ENCODE measurements around the gene GRK5.
"Not testable (repeated sequence)": the region's sequence is repeated elsewhere in the genome, so short reads cannot be mapped to it uniquely, and the experiment has no call there.

The GRK5 gene

GRCh38 chr10:119221201-119221600, 13.8 kb downstream of the GRK5 start:
- no peak overlapping the region for H3K4me3 ChIP-seq (replicated peaks; ENCODE audit: low read depth, low read length)
- DNase-seq (ENCODE audit: extremely low read depth, low read depth), result no peak
- no peak for TF ChIP-seq CTCF (IDR thresholded peaks at IDR 0.05; ENCODE audit: low read depth, low read length, missing control alignments)

- TF ChIP-seq CTCF (IDR thresholded peaks at IDR 0.05; ENCODE audit: low read depth, low read length, missing control alignments), result no peak
- no peak overlapping the region for H3K4me3 ChIP-seq (replicated peaks; ENCODE audit: low read depth, low read length)
- no peak for DNase-seq (ENCODE audit: extremely low read depth, low read depth)
These were observed 14.3 kb downstream of the GRK5 start for GRCh38 chr10:119221666-119222065.

- TF ChIP-seq CTCF (IDR thresholded peaks at IDR 0.05; ENCODE audit: low read depth, low read length, missing control alignments), result no peak
- no peak overlapping the region for H3K4me3 ChIP-seq (replicated peaks; ENCODE audit: low read depth, low read length)
- no peak for DNase-seq (ENCODE audit: extremely low read depth, low read depth)
These were observed 15.2 kb downstream of the GRK5 start for GRCh38 chr10:119222537-119222936.

- TF ChIP-seq CTCF (IDR thresholded peaks at IDR 0.05; ENCODE audit: low read depth, low read length, missing control alignments), result no peak
- DNase-seq (ENCODE audit: extremely low read depth, low read depth), result no peak
- H3K4me3 ChIP-seq (replicated peaks; ENCODE audit: low read depth, low read length), result no peak overlapping the region
These were observed 15.6 kb downstream of the GRK5 start for GRCh38 chr10:119222966-119223386.

GRCh38 chr10:119225083-119225658, 17.8 kb downstream of the GRK5 start:
- no peak overlapping the region for H3K4me3 ChIP-seq (replicated peaks; ENCODE audit: low read depth, low read length)
- TF ChIP-seq CTCF (IDR thresholded peaks at IDR 0.05; ENCODE audit: low read depth, low read length, missing control alignments), result no peak
- DNase-seq (ENCODE audit: extremely low read depth, low read depth), result no peak

GRCh38 chr10:119227825-119228224, 20.5 kb downstream of the GRK5 start:
- no peak for DNase-seq (ENCODE audit: extremely low read depth, low read depth)
- H3K4me3 ChIP-seq (replicated peaks; ENCODE audit: low read depth, low read length), result no peak overlapping the region
- TF ChIP-seq CTCF (IDR thresholded peaks at IDR 0.05; ENCODE audit: low read depth, low read length, missing control alignments), result no peak

- H3K4me3 ChIP-seq (replicated peaks; ENCODE audit: low read depth, low read length), result no peak overlapping the region
- TF ChIP-seq CTCF (IDR thresholded peaks at IDR 0.05; ENCODE audit: low read depth, low read length, missing control alignments), result no peak
- no peak for DNase-seq (ENCODE audit: extremely low read depth, low read depth)
These were observed 24.3 kb downstream of the GRK5 start for GRCh38 chr10:119231654-119232053.

GRCh38 chr10:119232439-119232838, 25.1 kb downstream of the GRK5 start:
- not testable (repeated sequence) for DNase-seq (ENCODE audit: extremely low read depth, low read depth); H3K4me3 ChIP-seq (replicated peaks; ENCODE audit: low read depth, low read length)
